ENCODE measurements around the gene BCL11B.
A peak's percentile ranks its signal among the peaks of the same experiment; 100 is the strongest.

BCL11B gene

DNA sequence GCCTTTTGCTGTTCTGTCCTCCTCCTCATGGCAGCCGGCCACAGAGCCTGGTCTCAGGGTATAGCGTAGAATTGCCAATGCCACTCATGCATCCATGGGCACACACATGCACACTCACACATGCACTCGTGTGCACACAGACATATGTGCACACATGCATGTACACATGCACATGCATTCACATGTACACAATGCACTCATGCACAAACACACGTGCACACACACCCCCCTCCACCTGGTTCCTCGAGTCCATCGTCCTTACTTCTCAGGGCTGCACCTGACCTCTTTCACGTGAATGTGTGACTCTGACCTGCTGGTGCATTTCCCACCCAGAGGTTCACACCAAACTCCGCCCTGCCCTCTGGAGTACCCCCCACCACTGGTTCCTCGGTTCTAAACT, 60.6 kb downstream of the BCL11B start:
- in situ Hi-C loops (cut with MboI; ENCODE audit: low pct_unique_long_range_greater_than_20kb, low sequenced_read_pairs) = no loop called here
- no peak for DNase-seq

DNA sequence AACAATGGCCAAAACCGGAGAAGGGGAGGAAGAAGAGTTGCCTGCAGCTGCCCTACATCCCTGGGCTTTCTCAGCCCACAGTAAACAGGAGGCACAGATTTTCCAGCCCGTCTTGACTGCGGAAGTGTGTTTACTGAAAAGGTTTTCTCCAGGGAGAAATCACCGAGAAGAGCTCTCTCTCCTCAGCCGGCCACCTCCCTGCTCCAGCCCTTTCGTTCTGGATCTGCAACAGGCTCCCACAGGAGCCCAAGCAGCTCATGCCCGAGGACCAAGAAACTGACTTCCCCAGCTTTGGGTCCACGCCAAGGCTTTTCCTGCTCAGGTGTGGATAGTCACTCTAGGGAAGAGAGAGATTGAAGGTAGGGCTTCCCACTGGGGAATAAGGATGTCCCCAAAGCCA, 61.7 kb downstream of the BCL11B start:
- in situ Hi-C loops (cut with MboI; ENCODE audit: low pct_unique_long_range_greater_than_20kb, low sequenced_read_pairs) = no loop called here

DNA sequence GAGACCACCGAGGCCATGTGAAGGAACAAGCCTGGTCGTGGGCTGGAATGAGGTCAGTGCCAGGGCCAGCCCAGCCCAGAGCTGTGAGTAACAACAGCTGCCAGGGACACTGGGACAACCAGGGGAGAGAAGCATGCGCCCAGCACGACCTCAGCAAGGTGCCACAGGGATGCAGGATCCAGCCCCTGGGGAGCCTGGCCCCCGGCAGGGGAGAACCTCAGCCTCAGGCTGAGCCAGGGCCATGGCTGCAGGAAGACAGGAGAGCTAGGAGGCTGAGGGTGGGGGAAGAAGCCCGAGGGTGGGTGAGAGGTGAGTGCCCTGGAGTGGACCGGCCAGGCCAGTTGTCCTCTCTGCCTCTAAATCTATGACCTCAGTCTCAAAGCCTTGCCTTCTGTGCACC, 62.6 kb downstream of the BCL11B start:
- no peak for DNase-seq
- in situ Hi-C loops (cut with MboI; ENCODE audit: low pct_unique_long_range_greater_than_20kb, low sequenced_read_pairs) = no loop called here

More for the DNA sequence above, 61.7 kb downstream of the BCL11B start:
- DNase-seq = no peak

DNA sequence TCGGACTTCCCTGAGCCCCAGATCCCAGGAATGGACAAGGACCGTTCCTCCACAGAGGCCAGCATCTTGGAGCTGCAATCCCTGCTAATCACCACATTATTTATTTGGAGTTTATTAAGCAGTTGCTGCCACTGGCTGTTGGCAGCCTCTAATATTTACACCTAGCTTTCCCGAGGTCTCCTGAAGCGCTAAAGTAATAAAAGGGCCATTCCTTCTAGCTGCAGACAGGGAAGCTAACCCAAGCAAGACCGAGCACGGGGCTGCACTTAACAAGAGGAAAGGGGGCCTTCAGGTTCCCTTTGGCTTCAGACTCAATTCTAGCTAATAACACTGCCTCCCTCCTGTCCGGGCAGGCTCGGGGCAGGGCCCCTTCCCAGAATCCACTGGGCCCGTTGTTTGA, 63.7 kb downstream of the BCL11B start:
- DNase-seq = no peak
- in situ Hi-C loops (cut with MboI; ENCODE audit: low pct_unique_long_range_greater_than_20kb, low sequenced_read_pairs) = no loop called here

DNA sequence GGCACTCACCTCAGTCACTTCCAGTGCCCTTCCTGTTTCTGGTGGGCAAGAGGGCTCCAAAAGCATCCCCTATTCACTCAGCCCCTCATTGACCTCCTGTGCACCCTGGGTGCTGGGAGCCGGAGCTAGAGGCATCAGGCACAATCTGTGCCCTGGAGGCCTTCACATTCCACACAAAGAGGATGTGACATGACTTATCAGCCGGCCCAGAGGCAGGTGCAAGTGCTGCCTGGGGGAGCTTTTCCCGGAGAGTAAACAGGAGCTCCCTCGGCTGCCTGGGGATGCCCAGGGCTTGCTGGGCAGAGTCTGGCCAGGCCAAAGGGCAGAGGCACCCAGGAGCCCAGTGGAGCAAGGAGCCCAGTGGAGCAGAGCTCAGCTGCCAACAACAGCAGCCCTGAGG, 64.5 kb downstream of the BCL11B start:
- no peak for DNase-seq
- in situ Hi-C loops (cut with MboI; ENCODE audit: low pct_unique_long_range_greater_than_20kb, low sequenced_read_pairs) = no loop called here

DNA sequence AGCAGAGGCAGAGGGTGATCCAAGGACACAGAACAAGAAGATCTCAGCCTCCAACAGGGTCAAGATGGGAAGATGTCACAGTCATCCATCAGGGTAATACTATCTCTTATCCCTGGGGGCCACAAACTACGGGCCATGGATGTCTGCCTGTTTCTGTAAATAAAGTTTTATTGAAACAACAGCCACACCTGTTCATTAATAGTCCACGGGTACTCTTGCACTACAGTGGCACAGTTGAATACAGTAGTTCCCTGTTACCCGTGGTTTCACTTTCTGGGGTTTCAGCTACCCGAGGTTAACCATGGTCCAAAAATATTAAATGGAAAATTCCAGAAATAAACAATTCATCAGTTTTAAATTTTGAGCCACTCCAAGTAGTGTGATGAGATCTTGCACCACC, 65.9 kb downstream of the BCL11B start:
- no peak for DNase-seq
- in situ Hi-C loops (cut with MboI; ENCODE audit: low pct_unique_long_range_greater_than_20kb, low sequenced_read_pairs) = no loop called here

DNA sequence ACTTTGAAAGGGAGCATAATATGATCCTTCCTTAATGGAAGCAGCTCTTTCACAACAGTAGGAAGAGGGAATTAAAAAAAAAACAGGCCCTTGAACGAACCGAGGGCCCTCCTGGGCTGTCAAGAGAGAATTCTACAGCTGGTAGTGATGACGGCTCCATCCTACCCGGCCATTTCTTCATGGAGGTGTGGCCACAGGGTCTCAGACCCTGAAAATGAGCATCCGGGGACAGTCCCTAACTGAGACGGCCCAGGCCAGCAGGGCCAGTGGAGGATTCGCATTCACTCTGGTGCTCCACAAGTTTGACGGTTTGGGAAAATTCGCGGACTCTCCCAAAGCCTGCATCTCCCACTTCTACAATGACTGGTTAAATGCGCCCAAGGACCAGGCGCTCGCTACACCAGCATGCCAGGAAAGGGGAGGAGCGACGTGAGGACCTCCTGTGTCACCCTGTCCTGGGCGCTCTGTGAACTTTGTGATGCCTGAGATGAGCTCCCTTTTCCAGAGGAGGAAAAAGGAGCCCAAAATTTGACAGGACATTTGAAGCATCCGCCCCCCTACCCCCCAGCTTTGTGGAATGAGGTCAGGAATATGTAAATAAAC, 66.8 kb downstream of the BCL11B start:
- no peak for DNase-seq
- in situ Hi-C loops (cut with MboI; ENCODE audit: low pct_unique_long_range_greater_than_20kb, low sequenced_read_pairs) = no loop called here

DNA sequence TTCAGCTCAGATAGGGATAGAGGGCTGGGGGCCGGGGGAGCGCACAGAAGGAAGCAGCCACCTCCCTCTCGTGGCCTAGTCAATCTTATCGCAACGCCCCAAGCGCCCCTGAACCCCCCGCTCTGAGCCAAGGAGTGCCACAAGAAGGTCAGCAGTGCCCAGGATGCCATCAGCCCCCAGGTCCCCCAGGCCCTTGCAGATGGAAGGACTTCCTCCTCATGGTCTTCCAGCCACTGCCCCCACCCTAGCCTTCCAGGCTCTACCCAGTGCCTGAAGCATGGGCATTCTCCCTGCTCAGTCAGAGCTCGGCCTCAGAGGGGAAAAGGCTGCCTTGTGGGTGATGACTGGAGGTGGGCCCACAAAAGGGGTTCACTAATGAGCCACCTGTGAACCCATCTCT, 68.2 kb downstream of the BCL11B start:
- DNase-seq = no peak
- in situ Hi-C loops (cut with MboI; ENCODE audit: low pct_unique_long_range_greater_than_20kb, low sequenced_read_pairs) = no loop called here

DNA sequence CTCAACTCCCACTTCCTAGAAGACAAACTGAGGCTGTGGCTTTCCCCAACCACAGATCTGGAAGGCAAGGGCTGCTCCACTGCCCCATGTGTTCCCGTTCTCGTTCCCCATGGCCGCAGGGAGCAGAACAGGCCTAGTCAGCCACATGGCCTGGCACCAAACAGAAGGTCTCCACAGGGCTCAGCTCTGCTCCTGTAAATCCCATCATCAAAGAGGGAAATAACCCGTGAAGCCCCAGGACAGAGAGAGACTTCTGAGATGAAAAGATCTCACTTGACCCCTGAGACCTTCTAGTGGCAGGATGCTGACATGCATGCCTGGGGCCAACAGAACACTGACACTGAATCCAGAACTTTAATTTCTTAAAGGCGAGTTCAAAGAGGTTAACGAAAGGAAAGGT, 68.9 kb downstream of the BCL11B start:
- DNase-seq = no peak
- in situ Hi-C loops (cut with MboI; ENCODE audit: low pct_unique_long_range_greater_than_20kb, low sequenced_read_pairs) = no loop called here

DNA sequence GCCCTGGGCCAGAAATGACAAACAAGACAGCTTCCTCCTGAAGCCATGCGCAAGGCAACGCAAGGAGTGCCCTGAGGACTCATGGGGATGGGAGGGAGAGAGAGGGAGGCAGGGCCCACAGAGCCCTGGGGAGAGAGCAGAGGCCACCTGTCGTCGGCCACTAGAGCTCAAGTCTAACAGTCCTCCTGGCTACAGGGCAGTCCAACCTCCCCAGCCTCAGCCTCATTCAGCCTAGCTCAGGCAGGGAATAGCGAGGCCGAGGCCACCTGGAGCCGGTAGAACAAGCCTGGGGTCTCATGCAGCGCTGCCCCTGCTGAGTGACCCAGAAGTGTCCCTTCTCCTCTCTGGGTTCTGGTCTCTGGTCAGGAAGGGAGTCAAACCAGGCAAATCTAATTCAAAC, 69.5 kb downstream of the BCL11B start:
- in situ Hi-C loops (cut with MboI; ENCODE audit: low pct_unique_long_range_greater_than_20kb, low sequenced_read_pairs) = no loop called here
- no peak for DNase-seq

DNA sequence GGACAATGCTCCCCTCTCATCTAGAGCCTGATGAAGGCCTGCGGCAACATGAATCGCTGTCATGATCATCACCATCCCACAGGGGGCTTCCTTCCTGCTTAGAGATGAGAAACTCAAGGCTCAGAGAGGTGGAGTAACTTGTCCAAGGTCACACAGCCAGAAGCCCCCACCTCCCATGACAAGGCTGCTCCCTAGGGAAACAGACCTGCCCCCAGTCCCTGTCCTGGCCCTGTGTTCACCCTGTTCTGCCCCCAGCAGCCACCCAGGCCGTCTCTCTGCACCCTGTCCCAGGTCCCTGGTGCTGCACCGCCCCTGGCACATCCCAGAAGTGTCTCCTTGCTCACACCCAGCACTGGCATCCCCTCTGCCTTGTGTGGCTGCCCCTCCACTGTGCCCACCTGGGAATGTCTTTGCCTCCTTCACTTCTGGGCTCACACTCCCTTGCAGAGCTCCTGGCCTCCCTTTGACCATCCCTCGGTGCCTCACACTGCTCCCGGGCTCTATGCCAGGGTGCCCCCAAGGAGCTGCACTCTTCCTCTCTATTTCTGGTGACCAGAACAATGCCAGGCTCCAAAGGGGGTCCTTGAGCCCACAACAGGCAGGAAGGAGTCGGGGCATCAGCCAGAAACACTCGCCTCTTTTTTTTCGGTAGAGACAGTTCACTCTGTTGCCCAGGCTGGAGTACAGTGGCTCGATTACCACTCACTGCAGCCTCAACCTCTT, 70.5 kb downstream of the BCL11B start:
- no peak for DNase-seq
- in situ Hi-C loops (cut with MboI; ENCODE audit: low pct_unique_long_range_greater_than_20kb, low sequenced_read_pairs) = no loop called here

DNA sequence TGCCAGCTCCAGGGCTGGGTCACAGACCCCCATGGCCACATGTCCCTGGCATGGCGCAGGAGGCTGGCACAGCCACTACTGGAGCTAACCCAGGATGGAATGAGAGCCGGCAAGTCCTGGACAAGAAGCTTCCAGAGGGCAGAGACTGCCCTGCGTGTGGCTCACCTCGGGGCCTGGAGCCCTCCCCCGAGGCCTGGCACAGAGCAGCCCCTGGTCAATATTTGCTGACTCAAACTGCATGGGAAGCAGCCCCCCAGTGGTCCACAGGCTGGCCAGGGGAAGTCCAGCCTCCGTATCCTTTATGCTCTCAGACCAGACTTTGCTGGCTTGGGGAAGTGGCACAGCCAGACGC, 71.4 kb downstream of the BCL11B start:
- in situ Hi-C loops (cut with MboI; ENCODE audit: low pct_unique_long_range_greater_than_20kb, low sequenced_read_pairs) = no loop called here
- no peak for DNase-seq

DNA sequence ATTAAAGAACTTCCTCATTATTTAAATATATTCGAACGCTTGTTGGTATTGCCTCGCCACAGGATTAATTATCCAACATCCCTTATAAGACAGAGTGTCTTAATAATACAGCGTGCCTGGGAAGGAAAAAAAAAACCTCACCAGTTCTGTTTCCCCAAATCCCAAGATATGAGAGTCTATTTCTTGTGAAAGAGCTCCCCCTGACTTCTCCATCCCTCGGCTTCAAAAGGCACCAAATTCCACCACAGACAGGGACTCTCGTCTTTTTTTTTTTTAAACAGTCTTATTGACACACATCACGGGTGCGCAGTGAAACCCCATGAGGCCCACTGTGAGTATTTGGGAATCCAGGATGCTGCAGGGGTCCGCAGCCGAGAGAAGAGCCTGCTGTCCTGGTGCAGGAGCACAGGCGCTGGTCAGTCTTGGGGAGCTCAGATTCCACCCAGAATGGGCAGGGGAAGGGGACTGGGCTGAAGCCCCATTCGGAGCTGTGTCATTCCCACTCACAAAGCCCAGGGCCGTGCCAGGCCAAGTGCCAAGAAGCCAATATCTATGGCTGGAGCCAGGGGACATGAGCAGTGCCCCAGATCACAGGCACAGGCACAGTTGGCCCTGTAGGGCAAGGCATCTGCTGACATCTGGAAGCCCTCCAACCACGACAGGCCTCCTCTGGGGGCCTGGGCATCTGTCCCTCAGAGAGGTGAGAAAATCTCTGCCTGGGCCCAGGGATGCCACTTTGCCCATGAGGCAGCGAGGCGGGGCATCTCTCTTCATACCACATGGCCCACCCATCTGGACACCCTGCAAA, 71.9 kb downstream of the BCL11B start:
- DNase-seq = peak; percentile 18

DNA sequence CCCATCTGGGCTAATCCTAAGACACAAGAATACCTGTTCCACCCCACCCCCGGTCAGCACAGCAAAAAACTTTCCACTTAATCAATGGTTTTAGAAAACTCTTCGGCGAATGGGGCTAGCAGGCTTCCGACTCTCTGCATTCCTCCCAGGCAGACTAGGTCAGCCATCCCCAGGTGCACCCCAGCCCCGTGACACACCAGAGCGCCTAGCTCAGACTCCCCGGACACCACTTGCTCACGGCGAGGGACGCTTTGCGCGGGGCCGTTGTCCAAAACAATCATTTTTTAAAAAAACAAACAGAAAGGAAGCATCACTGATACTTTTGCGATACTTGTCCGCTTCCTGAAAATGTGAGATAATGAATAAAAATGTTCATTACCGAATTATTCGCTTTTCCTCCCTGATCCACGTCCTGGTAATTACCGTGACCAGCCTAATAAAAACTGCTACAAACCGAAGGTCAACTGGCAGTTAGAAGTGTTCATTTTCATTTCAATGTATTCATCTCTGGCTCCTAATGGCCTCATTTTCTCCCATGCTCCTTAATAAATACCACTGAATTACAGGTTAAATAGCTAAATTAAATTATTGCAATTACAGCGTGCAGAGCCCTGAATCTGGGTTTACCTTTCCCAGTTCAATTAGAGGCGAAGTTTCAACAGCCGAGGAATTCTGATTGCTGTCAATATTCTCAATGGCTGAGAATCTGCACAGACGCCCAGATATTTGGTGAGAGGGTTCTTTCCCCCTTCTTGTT, 73.1 kb downstream of the BCL11B start:
- DNase-seq = no peak
- in situ Hi-C loops (cut with MboI; ENCODE audit: low pct_unique_long_range_greater_than_20kb, low sequenced_read_pairs) = no loop called here

More for the DNA sequence above, 71.9 kb downstream of the BCL11B start:
- in situ Hi-C loops (cut with MboI; ENCODE audit: low pct_unique_long_range_greater_than_20kb, low sequenced_read_pairs) = no loop called here

DNA sequence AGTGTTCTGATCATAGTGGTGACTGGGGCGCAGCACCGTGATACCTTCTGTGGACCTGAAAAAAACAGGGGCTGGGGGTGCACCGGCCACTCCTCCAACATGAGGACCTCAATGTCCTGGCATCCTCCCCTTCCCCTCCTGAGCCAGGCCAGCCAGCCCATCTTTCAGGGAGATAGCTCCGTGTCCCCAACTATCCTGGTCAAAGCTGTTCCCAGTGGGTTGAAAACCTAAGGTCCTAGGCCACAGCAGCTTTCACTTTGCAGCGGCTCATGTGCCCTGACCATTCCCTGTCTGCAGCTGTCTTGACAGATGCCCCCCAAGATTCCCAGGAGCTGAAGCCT, 75.7 kb downstream of the BCL11B start:
- in situ Hi-C loops (cut with MboI; ENCODE audit: low pct_unique_long_range_greater_than_20kb, low sequenced_read_pairs) = no loop called here
- no peak for DNase-seq

DNA sequence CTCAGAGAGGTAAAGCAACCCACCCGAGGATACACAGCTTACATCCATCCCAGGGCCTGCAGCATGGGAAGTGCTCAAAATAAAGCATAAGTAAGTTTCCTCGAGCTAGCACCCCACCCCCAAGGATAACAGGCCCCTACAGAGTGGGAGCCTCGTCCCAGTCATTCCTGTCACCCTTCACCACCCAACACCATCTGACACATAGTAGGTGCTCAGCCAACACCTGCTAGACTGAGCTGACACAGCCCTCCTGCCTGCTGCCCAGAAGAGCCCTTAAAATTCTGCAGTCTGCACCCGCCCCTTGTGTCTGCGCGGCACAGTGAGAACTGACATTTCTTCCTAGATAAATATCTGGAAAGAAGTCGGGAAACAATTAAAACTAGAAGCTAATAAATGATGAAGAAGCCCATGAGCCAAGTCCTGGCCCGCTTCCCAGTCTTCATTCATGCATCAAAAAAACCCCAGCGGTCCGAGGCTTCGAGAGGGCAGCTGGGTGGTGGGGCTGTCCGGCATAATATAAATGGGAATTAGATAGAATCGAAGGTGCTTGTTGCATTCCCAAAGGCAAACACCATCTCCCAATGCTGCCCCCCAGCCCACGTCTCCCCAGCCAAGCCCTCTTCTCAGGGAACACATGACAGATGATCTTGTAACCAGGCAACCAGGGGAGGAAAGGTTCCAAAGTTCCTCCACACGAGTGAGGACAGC, 76.2 kb downstream of the BCL11B start:
- no peak for DNase-seq
- in situ Hi-C loops (cut with MboI; ENCODE audit: low pct_unique_long_range_greater_than_20kb, low sequenced_read_pairs) = no loop called here

DNA sequence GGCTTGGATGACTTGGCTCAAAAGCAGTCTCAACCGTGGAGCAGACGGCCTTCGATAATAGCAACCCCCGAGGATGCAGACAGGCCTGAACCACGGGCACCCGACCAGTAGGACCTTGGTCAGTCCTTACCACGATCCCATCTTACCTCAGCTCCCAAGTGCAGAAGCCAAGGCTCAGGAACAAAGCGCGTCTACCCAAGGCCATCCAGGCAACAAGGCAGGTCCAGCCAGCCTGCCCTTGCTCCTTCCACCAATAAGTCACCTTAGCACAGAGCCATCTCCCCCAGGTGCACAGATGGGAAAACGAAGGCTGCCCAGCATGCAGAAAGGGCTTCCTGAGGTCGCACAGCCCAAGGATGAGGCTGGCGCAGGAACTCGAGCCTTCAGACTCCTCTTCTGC, 77.3 kb downstream of the BCL11B start:
- in situ Hi-C loops (cut with MboI; ENCODE audit: low pct_unique_long_range_greater_than_20kb, low sequenced_read_pairs) = no loop called here

DNA sequence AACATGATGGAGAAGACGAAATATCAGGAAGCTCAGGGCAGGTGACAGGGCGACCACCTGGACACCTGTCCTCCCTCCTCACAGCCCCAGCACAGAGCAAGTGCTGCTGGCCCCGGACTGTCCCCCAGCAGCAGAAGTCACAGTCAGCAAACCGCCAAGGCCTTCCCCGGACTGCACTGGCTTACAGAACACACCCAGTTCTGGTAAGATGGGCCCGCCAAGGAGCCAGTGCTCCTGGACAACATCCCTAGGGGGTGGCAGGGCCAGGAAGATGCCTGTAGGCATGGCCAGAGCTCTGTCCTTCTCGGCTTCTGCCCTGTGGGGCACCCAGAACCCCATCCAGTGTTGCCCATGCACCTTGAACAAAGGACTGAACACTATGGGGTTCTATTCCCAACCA, 77.9 kb downstream of the BCL11B start:
- DNase-seq = no peak
- in situ Hi-C loops (cut with MboI; ENCODE audit: low pct_unique_long_range_greater_than_20kb, low sequenced_read_pairs) = no loop called here

More for the DNA sequence above, 77.3 kb downstream of the BCL11B start:
- DNase-seq = no peak

DNA sequence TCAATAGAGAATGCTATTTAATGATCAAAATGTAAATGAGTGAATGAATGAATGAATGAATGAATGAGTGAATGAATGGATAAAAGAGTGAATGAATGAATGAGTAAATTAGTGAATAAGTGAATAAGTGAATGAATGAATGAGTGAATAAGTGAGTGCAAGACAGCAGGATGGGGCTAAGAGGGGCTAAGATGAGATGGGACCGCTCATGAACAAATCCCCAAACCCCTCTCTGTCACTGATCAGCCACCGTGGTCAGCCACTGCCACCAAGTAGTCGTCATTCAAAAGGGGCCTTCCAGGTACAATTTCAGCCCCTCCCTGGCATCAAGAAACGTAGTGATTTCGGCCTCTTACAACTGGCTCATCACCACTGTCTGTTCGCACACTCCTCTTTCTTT, 79.2 kb downstream of the BCL11B start:
- in situ Hi-C loops (cut with MboI; ENCODE audit: low pct_unique_long_range_greater_than_20kb, low sequenced_read_pairs) = no loop called here
- DNase-seq = no peak

Data from KBM-7 (cell line).